MM.1S (cell line): ENCODE results near the gene PRAMEF12.

Experiments used
- CTCF ChIP-seq: fragments of 300-600 bp; sonication (generic); IDR thresholded peaks from 2 replicates; pipeline ENCODE4 v1.5.1; 2016; ENCODE audit warnings: antibody characterized with exemption, low read length, mixed read lengths
- EZH2 ChIP-seq: fragments of 300-600 bp; sonication (generic); optimal IDR thresholded peaks from 2 replicates; pipeline ENCODE3; 2017; ENCODE audit warnings: low read depth, mild to moderate bottlenecking, antibody characterized with exemption, low read length, mixed read lengths
- EZH2phosphoT487 ChIP-seq: fragments of 300-600 bp; sonication (generic); IDR thresholded peaks from 2 replicates; pipeline ENCODE4 v1.6.1; 2018; ENCODE audit warnings: antibody characterized with exemption, low read length

GRCh38 chr1:12773438-12773837, at the start of gene PRAMEF12:
- no peak for TF ChIP-seq CTCF
- no peak for TF ChIP-seq EZH2
- no peak for TF ChIP-seq EZH2phosphoT487
